LNCaP clone FGC (cell line): Measurements from ENCODE around the gene MEOX2.

ENCODE experiments used
- DNase-seq: peaks from one replicate; pipeline ENCODE4 v3.0.0-alpha.2; 2011; ENCODE audit warnings: low read depth
- H3K4me3 ChIP-seq: 2 replicates; pipeline ENCODE4 v1.5.1; 2011; ENCODE audit warnings: mild to moderate bottlenecking, low read depth, low read length, control low read depth
- TF ChIP-seq, protein P1 (sequence below): IDR thresholded peaks from 2 replicates; pipeline ENCODE4 v1.5.1; 2012; ENCODE audit warnings: mild to moderate bottlenecking; ENCODE audit not compliant: control insufficient read depth, insufficient read depth; ENCODE audit errors: extremely low read depth

Gene MEOX2

DNA sequence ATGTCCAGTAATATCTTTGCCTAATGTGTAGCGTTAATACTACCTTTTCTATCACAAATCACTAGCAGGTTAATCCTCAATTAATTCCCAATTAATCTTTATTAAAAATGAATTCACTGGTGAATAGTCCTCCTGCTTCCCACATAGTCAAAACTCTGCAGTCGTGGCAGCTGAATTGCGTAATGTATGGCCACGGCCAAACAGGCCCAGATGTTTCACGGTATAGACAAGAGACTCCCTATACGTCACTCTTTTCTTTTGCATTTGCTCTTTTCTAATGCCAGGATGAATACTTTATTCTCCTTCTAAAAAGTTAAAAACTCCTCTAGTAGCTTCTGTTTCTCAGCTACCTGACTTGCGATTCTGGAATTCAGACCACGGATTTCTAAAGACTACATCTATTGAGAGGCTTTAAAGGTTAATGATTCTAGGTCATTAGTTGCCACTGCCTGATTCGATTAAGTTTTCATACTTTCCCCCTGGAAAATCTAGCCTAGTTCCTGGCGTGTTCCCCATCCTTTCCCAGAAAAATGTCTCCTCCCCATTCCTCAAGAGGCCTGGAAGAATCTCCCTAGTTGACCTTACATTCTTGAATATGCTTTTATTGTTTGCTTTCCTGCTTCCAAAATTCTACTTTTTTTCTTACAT is 16.9 kb downstream of the MEOX2 start:
- no peak for DNase-seq
- TF ChIP-seq, protein P1, sequence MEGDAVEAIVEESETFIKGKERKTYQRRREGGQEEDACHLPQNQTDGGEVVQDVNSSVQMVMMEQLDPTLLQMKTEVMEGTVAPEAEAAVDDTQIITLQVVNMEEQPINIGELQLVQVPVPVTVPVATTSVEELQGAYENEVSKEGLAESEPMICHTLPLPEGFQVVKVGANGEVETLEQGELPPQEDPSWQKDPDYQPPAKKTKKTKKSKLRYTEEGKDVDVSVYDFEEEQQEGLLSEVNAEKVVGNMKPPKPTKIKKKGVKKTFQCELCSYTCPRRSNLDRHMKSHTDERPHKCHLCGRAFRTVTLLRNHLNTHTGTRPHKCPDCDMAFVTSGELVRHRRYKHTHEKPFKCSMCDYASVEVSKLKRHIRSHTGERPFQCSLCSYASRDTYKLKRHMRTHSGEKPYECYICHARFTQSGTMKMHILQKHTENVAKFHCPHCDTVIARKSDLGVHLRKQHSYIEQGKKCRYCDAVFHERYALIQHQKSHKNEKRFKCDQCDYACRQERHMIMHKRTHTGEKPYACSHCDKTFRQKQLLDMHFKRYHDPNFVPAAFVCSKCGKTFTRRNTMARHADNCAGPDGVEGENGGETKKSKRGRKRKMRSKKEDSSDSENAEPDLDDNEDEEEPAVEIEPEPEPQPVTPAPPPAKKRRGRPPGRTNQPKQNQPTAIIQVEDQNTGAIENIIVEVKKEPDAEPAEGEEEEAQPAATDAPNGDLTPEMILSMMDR: no peak
- H3K4me3 ChIP-seq: no peak overlapping the region

DNA sequence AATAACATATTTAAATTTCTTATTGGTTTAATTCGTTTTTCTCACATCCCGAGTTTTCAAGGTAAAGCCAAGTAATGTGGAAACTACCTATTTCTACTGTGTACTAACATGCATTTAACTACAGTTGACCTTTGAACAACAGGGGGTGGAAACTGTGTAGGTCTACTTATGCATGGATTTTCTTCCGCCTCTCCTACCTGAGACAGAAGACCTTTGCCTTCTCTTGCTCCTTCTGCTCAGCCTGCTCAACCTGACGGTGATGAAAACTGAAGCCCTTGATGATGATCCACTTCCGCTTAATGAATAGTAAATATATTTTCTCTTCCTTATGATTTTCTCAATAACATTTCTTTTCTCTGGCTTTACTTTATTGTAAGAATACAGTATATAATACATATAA is 18.5 kb downstream of the MEOX2 start:
- DNase-seq: no peak
- H3K4me3 ChIP-seq: no peak overlapping the region
- TF ChIP-seq, protein P1: no peak

- TF ChIP-seq, protein P1: no peak
- no peak overlapping the region for H3K4me3 ChIP-seq
- DNase-seq: no peak
Measured at GRCh38 chr7:15662451-15662850, 24.0 kb downstream of the MEOX2 start.

GRCh38 chr7:15658247-15658646 is 28.2 kb downstream of the MEOX2 start:
- TF ChIP-seq, protein P1: no peak
- no peak overlapping the region for H3K4me3 ChIP-seq
- DNase-seq: no peak

GRCh38 chr7:15652776-15653290 is 33.6 kb downstream of the MEOX2 start:
- TF ChIP-seq, protein P1: no peak
- DNase-seq: no peak
- no peak overlapping the region for H3K4me3 ChIP-seq

GRCh38 chr7:15651693-15652092 is 34.8 kb downstream of the MEOX2 start:
- H3K4me3 ChIP-seq: no peak overlapping the region
- DNase-seq: no peak
- TF ChIP-seq, protein P1: no peak

DNA sequence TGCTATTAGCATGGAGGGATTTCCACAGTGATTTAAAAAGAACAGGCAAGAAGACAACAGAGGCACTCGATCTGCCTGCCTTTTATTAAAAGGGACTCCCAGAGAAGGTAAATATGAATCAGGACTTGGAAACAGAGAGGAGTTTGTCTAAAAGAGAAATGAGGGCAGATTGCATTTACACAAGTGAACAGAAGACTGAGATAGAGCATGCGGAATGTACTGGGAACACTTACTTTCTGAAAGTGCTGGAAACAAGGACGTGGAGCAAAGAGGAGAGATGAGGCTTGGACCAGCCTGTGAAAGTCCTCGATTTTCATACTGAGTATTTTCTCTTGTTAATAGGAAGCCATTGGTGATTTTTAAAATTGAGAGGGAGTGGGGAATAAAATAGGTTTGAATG is 35.7 kb downstream of the MEOX2 start:
- no peak overlapping the region for H3K4me3 ChIP-seq
- TF ChIP-seq, protein P1: no peak
- no peak for DNase-seq
